ENCODE measurements around the gene APAF1.

APAF1 gene

DNA sequence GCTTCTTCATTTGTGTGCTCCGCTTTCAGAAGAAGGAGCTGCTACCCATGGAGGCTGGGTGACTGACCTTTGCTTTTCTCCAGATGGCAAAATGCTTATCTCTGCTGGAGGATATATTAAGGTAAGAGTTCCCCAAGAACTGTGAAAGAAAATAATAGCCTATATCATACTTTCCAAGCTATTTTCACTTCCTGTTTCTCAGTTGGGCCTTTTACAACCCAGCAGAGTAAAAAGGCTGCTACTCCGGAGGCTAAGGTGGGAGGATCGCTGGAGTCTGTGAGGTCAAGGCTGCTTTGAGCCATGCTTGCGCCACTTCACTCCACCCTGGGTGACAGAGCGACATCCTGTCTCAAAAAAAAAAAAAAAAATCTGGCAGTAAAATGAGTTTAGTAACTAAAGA, 82.1 kb downstream of the APAF1 start:
- no peak for TF ChIP-seq GATA3 (IDR thresholded peaks at IDR 0.05; ENCODE audit: low read depth, low read length)
- no peak for TF ChIP-seq GATA2 (IDR thresholded peaks at IDR 0.05; ENCODE audit: low read depth, low read length)

DNA sequence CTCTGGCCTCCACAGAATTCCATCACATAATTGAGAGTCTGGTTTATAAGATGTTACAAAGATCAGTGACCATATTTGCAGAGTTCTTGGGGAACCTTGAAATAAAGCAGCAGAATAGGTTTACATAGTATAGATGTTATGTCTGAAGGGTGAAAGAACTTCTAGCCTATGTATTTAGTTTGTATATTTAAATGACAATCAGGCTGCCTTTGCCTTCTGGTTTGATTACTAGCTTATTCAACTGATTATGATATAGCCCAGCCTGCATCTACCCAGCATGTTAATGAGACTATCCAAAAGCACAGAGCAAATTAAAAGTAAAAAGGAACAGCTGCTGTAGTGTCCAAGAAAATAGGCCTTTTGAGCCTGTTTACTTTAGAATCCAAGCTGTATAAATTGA, 85.3 kb downstream of the APAF1 start:
- no peak for TF ChIP-seq GATA2 (IDR thresholded peaks at IDR 0.05; ENCODE audit: low read depth, low read length)
- TF ChIP-seq GATA3 (IDR thresholded peaks at IDR 0.05; ENCODE audit: low read depth, low read length), result no peak

DNA sequence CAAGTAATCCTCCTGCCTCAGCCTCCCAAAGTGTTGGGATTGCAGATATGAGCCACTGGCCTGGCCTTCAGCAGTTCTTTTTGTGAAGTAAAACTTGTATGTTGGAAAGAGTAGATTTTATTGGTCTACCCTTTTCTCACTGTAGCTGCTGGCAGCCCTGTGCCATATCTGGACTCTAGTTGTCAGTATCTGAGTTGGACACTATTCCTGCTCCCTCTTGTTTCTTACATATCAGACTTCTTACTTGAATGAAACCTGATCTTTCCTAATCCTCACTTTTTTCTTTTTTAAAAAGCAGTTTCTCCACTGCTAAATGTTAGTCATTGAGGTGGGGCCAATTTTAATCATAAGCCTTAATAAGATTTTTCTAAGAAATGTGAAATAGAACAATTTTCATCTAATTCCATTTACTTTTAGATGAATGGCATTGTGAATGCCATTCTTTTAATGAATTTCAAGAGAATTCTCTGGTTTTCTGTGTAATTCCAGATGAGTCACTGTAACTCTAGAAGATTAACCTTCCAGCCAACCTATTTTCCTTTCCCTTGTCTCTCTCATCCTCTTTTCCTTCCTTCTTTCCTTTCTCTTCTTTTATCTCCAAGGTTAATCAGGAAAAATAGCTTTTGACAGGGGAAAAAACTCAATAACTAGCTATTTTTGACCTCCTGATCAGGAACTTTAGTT, 88.7 kb downstream of the APAF1 start:
- TF ChIP-seq GATA2 (IDR thresholded peaks at IDR 0.05; ENCODE audit: low read depth, low read length) (no peak), GATA3 (IDR thresholded peaks at IDR 0.05; ENCODE audit: low read depth, low read length) (no peak)

DNA sequence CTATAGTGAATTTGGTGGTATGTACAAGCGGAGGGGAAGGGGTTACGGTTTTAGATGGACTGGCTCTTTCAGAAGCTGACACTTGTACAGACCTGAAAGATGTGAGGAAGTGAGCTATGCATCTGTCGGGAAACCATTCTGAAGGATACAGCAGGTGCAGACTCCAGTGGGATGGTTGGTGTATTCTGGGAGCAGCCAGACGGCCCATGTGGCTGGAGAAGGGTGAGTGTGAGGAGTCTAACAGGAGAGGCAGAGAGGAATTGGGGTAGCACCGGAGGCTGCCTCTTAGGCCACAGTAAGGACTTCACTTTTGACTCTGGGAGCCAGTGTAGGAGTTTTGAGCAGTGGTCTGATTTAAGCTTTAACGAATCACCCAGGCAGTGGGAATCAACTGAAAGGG, 90.7 kb downstream of the APAF1 start:
- 0 out of 2 replicates have a peak, but pooled peaks have one; percentile 4 for TF ChIP-seq GATA3 (IDR thresholded peaks at IDR 0.05; ENCODE audit: low read depth, low read length)
- TF ChIP-seq GATA2 (IDR thresholded peaks at IDR 0.05; ENCODE audit: low read depth, low read length), result no peak

DNA sequence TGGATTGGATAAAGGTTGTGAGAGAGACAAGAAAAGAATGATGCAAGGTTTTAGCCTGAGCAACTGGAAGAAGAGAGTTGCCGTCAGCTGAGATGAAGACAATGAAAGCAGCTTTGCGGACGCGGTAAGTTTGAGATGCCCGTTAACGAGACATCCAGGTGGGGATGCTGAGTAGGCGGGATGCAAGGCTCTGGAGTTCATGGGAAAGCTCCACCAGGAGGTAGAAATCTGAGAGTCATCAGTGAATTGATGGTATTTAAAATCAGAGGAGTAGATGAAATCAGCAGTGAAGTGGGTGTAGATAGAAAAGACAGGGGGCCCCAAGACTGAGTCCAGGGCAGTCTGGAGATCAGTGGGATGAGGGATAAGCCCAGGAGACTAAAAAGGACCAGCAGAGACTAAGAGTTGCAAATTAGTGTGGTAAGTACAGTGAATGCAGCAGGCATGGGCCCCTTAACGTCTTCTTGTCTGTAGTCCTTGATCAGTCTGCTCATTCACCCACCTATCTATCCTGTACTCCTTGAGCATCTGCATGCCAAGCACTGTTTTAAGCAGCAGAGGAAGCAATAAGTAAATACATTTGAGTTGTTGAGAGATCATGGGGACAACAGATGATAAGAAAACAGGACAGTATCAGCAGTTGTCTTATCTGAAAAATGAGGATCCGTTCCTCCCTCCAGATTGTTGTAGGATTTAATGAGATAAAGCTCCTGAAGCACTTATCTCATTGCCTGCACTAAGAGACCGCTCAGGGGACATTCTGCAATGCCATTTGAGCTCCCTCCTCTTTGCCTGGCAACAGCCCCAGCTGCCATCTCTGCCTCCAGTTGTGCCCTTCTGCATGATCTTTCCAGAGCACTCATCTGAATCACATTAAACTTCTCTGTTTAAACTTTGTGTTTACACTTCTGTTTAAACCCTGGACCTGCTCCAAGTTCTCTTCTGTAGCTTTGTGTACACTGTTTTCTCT, 91.5 kb downstream of the APAF1 start:
- TF ChIP-seq GATA2 (IDR thresholded peaks at IDR 0.05; ENCODE audit: low read depth, low read length), result peak; percentile 85
- peak; percentile 71; the same call in 1 of the 2 replicates for TF ChIP-seq GATA3 (IDR thresholded peaks at IDR 0.05; ENCODE audit: low read depth, low read length)

DNA sequence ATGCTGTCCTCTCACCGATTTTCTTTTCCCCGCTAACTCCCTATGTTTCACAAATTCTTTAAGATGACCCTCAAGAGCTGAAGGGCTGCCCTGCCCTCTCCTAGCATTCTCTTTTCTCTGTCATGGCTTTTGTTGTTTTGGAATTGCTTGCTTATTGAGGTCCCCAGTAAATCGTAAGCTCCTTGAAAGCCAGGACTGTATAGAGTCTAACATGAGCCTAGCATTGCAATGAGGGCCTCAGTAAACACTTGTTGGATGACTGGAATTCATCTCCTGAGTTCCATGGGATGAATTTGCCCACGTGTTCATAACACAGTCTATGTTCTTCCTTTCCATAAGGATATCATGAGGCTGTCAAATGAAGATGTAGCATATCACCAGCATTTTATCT, 92.2 kb downstream of the APAF1 start:
- TF ChIP-seq GATA2 (IDR thresholded peaks at IDR 0.05; ENCODE audit: low read depth, low read length) (no peak), GATA3 (IDR thresholded peaks at IDR 0.05; ENCODE audit: low read depth, low read length) (no peak)

DNA sequence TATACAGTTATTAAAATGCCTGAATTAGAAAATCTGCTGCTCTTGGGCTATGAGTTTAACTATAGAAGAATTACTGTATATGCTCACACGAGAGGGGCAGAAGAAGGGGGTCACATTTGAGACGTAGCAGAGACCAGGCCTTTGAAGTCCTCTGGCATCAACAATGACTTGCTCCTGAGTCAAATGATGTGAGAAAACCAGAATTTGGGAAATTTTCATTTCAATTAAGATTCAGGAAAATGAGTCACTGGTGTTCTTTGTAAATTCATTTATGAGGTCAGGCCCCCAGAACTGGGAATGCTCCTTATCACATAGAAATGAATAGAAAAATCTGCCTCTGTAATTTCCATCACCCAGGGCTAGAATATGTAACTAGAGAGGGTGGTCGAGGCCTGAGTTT, 92.9 kb downstream of the APAF1 start:
- TF ChIP-seq GATA2 (IDR thresholded peaks at IDR 0.05; ENCODE audit: low read depth, low read length) (no peak), GATA3 (IDR thresholded peaks at IDR 0.05; ENCODE audit: low read depth, low read length) (no peak)

DNA sequence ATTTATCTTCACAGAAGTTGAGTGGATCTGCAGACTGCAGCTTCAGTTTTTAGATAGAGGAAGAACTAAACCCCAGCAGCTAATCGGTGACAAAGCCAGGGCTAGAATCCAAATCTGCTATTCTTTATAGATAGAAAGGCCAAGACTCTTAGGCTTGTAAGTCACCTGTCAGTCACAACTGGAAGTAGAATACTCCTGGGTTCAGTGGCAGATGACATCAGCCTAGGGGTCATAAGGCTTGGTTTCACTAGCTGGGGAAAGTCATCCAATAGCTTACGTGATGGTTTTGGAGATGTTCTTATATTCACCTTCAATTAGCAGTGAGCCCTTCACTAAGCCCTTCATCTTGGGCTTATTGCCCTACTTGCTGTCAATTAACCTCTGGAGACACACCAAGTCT, 93.4 kb downstream of the APAF1 start:
- TF ChIP-seq GATA2 (IDR thresholded peaks at IDR 0.05; ENCODE audit: low read depth, low read length), result no peak
- no peak for TF ChIP-seq GATA3 (IDR thresholded peaks at IDR 0.05; ENCODE audit: low read depth, low read length)

DNA sequence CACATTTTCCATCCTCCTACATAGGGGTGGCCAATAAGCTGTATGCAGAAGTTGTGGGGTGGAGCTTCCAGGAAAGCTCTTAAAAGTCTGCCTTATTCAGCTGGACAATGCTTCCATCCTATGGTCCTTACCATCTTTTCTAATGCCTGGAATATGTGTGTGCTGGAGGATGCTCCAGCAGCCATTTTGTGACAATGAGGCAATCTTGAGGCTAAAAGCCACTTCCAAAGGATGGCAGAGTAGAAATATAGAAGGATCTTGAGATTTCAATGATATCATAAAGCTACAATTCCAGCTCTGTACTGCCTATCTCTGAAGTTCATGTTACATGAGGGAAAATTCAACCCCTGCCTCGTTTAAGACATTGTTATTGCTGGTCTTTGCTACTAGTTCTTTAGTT, 95.7 kb downstream of the APAF1 start:
- TF ChIP-seq GATA3 (IDR thresholded peaks at IDR 0.05; ENCODE audit: low read depth, low read length) (no peak), GATA2 (IDR thresholded peaks at IDR 0.05; ENCODE audit: low read depth, low read length) (no peak)

DNA sequence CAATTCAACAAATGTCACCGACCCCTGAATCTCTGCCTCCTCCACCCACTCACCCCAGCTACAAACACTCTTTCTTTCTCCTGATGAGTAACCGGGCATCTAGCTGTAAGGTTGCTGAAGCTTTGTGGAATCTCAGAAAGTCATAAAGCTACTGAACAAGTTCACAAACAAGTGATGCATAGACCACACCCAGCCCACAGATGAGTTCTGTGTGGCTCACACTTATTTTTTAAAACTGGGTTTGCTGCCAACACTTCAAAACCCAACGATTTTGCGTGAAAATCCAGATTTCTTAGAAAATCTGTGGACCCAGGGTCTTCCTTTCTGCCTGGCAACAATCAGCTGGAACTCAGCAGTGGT, 96.1 kb downstream of the APAF1 start:
- TF ChIP-seq GATA3 (IDR thresholded peaks at IDR 0.05; ENCODE audit: low read depth, low read length), result no peak
- TF ChIP-seq GATA2 (IDR thresholded peaks at IDR 0.05; ENCODE audit: low read depth, low read length), result no peak

DNA sequence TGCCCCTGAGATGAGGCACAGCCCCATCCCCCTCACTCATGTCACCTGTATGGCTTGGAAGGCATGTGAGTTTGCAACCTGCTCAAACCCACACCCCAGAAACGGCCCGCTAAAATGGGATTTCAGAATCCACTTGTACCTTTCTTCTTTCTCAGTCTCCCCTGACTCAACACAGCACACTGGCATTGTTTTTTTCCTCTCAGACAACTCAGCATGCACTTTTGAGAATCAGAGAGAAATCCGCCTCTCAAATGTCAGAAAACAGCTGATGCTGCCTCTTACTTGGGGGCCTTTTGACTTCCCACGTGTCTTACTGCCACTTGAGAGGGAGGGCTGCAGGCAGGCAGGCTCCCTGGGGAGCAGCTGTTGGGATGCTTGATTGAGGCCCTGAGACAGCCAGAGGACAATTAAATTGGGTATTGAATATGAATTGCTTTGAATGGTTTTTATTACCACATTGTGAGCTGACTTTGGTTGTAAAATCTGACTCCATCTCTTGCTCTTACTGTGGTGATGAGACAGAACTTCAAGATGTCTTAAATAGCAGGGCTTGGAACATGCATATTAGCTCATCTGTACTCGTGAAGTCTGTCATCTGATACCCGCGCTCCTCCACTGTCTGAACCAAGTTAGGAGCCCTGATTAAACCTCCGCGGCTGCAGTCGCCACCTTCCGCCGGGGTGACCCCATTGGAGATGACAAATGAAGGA, 96.6 kb downstream of the APAF1 start:
- no peak for TF ChIP-seq GATA3 (IDR thresholded peaks at IDR 0.05; ENCODE audit: low read depth, low read length)
- no peak for TF ChIP-seq GATA2 (IDR thresholded peaks at IDR 0.05; ENCODE audit: low read depth, low read length)

DNA sequence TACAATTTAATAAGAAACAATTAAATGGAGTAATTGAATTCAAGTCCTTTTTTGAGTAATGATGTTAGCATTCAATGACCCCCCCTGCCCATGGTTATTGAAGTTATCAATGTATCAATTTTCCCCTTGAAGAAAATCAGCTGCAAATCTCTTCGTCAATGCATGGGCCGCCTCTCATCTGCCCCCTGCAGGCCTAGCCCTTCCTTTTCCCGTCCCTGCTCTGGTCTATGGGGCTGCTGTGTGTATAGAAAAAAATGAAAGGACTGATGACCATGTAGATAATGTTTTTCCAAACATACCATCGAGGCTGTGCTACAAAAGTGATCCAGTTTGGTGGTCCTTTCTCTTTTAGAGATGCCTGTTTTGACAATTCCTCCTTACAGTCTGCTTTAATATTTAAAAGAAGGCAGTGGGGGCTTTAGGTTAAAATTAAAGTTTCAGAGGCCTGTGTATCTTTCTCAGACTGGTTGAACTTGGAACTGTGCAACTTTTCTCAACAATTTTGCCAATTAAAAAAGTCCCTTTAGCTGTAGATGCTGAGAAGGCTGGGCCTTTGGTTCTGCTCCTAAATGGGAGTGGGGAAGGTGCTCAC, 98.4 kb downstream of the APAF1 start:
- TF ChIP-seq GATA2 (IDR thresholded peaks at IDR 0.05; ENCODE audit: low read depth, low read length) (peak; percentile 51), GATA3 (IDR thresholded peaks at IDR 0.05; ENCODE audit: low read depth, low read length) (no peak)

DNA sequence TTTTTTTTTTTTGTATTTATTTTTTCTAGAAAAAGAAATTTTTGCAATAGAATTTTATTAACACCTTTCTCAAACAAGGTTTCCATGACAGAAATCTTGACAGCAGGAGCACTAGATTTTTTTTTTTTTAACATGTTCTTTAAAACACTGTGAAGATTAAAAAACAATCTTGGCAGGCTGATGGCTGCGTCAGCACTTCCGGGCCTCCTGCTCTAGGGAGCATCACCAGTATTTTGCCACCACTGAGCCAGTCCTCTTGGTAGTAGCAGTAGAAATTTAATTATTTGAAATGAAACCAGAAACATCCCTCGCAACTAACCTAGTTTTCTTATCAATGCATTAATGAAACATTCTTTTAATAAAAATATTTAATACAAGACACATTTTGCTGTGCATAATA, 99.6 kb downstream of the APAF1 start:
- TF ChIP-seq GATA3 (IDR thresholded peaks at IDR 0.05; ENCODE audit: low read depth, low read length), result no peak
- TF ChIP-seq GATA2 (IDR thresholded peaks at IDR 0.05; ENCODE audit: low read depth, low read length), result no peak
